ENCODE measurements around the gene DNAJB12. TPM values are rescaled to one million over a fixed set of nuclear protein-coding genes. Genes with fewer than 3 reads are reported as not detected.

The DNAJB12 gene
- total RNA-seq, 1 donor from 2014 or later: 30.6 TPM

DNA sequence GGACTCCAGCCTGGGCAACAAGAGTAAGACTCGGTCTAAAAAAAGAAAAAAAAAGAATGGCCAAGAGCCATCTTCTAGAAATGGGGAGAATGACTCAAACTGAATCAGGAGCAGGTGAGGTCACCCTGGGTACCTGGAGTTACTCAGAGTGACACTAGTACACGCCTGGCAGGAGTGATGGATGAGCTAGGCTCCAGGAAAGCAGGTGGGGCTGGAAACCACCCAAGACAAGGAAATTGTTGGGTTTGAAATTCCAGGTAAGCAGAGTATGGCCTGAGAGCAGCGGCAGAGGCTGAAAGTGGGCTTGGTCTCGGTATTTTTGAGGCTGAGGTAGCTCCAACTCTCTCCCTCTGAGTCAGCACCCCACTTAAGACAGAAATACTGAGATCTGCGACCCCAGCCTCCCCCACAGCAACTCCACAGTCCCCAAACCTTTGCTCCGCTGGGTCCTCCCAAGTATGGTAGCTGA lies 62.5 kb downstream of the DNAJB12 start:
- DNase-seq (ENCODE audit: extremely low spot score, unreplicated experiment): no peak
- H3K4me1 Mint-ChIP-seq (ENCODE audit: unreplicated experiment): peaks cover 19% of the 10 kb centered on the region
- peak overlapping the region; percentile 96 for H3K27ac Mint-ChIP-seq
- H3K27me3 Mint-ChIP-seq: no peaks in the 10 kb centered on the region
- no peaks in the 10 kb centered on the region for H3K9me3 Mint-ChIP-seq
- TF ChIP-seq, protein P1, sequence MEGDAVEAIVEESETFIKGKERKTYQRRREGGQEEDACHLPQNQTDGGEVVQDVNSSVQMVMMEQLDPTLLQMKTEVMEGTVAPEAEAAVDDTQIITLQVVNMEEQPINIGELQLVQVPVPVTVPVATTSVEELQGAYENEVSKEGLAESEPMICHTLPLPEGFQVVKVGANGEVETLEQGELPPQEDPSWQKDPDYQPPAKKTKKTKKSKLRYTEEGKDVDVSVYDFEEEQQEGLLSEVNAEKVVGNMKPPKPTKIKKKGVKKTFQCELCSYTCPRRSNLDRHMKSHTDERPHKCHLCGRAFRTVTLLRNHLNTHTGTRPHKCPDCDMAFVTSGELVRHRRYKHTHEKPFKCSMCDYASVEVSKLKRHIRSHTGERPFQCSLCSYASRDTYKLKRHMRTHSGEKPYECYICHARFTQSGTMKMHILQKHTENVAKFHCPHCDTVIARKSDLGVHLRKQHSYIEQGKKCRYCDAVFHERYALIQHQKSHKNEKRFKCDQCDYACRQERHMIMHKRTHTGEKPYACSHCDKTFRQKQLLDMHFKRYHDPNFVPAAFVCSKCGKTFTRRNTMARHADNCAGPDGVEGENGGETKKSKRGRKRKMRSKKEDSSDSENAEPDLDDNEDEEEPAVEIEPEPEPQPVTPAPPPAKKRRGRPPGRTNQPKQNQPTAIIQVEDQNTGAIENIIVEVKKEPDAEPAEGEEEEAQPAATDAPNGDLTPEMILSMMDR (conservative IDR thresholded peaks at IDR 0.05): no peak
- H3K36me3 Mint-ChIP-seq: no peaks in the 10 kb centered on the region
- peak overlapping the region; percentile 49 for H3K4me3 Mint-ChIP-seq

DNA sequence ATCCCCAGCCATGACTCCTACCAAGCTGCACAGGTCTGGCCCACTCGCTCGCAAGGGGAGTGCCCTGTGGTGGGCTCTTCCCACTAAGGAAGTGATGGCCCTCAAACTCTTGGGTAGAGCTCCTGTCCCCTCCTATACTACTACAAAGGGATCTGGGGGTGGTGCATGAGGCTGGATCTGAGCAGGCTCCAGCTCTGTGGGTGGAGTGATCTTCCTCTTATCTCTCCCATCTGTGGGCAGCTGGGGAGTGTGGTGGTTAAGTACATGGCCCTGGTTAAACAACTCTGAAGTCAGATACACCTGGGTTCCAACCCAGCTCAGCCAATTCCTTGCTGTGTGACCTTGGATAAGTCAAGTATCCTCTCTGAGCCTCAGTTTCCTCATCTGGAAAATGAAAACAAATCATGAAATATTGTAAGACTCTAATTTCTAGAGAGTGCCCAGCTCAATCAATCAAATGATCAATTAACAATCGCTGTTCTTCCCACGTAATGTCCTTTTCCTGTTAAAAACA lies 63.6 kb downstream of the DNAJB12 start:
- no peak overlapping the region for H3K4me3 Mint-ChIP-seq
- H3K9me3 Mint-ChIP-seq: no peaks in the 10 kb centered on the region
- TF ChIP-seq, protein P1 (conservative IDR thresholded peaks at IDR 0.05): no peak
- H3K27ac Mint-ChIP-seq: no peak overlapping the region
- no peaks in the 10 kb centered on the region for H3K36me3 Mint-ChIP-seq
- no peak for DNase-seq (ENCODE audit: extremely low spot score, unreplicated experiment)
- H3K4me1 Mint-ChIP-seq (ENCODE audit: unreplicated experiment): peaks cover 23% of the 10 kb centered on the region
- H3K27me3 Mint-ChIP-seq: no peaks in the 10 kb centered on the region

DNA sequence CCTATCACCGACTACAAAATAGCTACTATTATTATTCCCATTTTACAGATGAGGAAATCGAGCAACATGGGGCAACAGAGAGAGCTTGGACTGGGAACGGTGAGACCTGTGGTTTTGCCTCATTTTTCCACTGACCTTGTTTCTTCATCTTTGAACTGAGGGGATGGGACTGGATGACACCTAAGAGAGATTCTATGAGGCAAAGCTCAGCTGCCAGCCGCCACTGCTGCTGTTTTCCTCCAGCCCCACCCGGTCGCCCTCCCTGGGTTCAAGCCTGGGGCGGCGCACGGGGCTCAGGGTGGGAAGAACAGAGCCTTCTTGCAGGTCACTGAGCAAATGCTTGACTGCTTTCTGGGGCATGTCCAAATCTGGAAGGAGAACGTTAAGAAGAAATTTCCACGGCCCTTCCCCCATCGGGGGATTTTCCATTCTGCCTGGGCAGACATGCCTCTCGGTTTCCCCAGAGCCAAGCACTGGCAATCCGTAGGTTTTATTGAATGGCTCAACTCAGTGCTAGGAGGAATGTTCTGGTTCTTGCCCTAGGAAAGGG lies 68.7 kb downstream of the DNAJB12 start:
- DNase-seq (ENCODE audit: extremely low spot score, unreplicated experiment): no peak
- Mint-ChIP-seq H3K27me3 (no peaks in the 10 kb centered on the region), H3K4me3 (no peak overlapping the region), H3K4me1 (ENCODE audit: unreplicated experiment) (peaks cover 11% of the 10 kb centered on the region), H3K9me3 (no peaks in the 10 kb centered on the region), H3K36me3 (no peaks in the 10 kb centered on the region), H3K27ac (no peak overlapping the region)
- TF ChIP-seq, protein P1 (conservative IDR thresholded peaks at IDR 0.05): no peak

DNA sequence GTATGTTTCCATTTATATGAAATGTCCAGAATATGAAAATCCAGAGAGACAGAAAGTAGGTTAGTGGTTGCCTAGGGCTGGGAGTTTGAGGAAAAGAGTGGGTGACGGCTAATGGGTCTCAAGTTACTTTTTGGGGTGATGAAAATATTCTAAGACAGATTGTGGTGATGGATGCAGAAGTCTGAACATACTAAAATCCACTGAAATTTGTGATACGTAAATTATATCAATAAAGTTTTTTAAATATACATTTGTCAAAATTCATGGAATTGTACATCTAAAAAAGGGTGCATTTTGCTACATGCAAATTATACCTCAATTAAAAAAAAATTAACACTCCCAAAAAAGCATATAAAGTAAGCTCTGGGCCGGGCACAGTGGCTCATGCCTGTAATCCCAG lies 71.6 kb downstream of the DNAJB12 start:
- no peak for DNase-seq (ENCODE audit: extremely low spot score, unreplicated experiment)
- Mint-ChIP-seq H3K9me3 (no peaks in the 10 kb centered on the region), H3K27ac (no peak overlapping the region), H3K36me3 (no peaks in the 10 kb centered on the region), H3K4me3 (no peak overlapping the region), H3K27me3 (no peaks in the 10 kb centered on the region), H3K4me1 (ENCODE audit: unreplicated experiment) (peaks cover 17% of the 10 kb centered on the region)
- TF ChIP-seq, protein P1 (conservative IDR thresholded peaks at IDR 0.05): no peak

Other genes with a start within 250 kb of the DNAJB12 start
- gene ANAPC16, start 138.9 kb downstream of the DNAJB12 start, total RNA-seq (ENCODE audit: low replicate concordance): 79.2 and 86.3 TPM in 2 replicates
- gene ASCC1, start 138.6 kb downstream of the DNAJB12 start, total RNA-seq (ENCODE audit: low replicate concordance): 30.4 and 32.8 TPM in 2 replicates
- gene DDIT4, start 81.0 kb downstream of the DNAJB12 start, total RNA-seq (ENCODE audit: low replicate concordance): 95.9 and 130 TPM in 2 replicates

Measured in type B pancreatic cell (in vitro differentiated cells).